ENCODE results near the gene AIP. TPM values are rescaled to one million over a fixed set of nuclear protein-coding genes. Genes with fewer than 3 reads are reported as not detected.

AIP gene
- polyA plus RNA-seq, 3 donors, result 76.7 to 132 (median 99.3) TPM

- peaks cover 3% of the 10 kb centered on the region for H3K4me1 Mint-ChIP-seq
- peaks cover 0 to 11% (median 5%) of the 10 kb centered on the region in 3 donors for H3K27me3 Mint-ChIP-seq (ENCODE audit: low read depth in 3 of 3)
- H3K27ac ChIP-seq (ENCODE audit: low read depth in 1 of 2, low read length in 2 of 2), result no peak overlapping the region
- H2AFZ ChIP-seq (ENCODE audit: insufficient read depth, low read depth, low read length, poor library complexity, severe bottlenecking), result no peak overlapping the region
- no peak for DNase-seq
- TF ChIP-seq CTCF (IDR thresholded peaks at IDR 0.05), result no peak
- H3K4me2 ChIP-seq (replicated peaks; ENCODE audit: extremely low read depth, low read length, poor library complexity, severe bottlenecking), result no peak overlapping the region
- H3K9me3 ChIP-seq (replicated peaks in 1 of 2; ENCODE audit: control insufficient read depth in 1 of 2, insufficient read depth in 1 of 2, low read length in 2 of 2), result no peaks in the 10 kb centered on the region
- H3K27me3 ChIP-seq (ENCODE audit: control insufficient read depth in 2 of 2, insufficient read depth in 2 of 2, low read length in 2 of 2), result no peaks in the 10 kb centered on the region
- no peaks in the 10 kb centered on the region for H3K79me2 ChIP-seq (ENCODE audit: insufficient read depth, low read length)
- H3K36me3 Mint-ChIP-seq, result no peaks in the 10 kb centered on the region
- intact Hi-C loops (cut with micrococcal nuclease), result no loop called here
- no peaks in the 10 kb centered on the region for H3K36me3 ChIP-seq (replicated peaks in 1 of 2; ENCODE audit: control insufficient read depth in 1 of 2, insufficient read depth in 2 of 2, low read length in 2 of 2)
- WGBS (ENCODE audit: insufficient coverage), result 90% methylated on average over 12 of the region's 16 CpGs
- H3K9me3 Mint-ChIP-seq, result peaks cover 0 to 3% (median 0%) of the 10 kb centered on the region in 7 donors
- H3K27ac Mint-ChIP-seq, result peak overlapping the region in 1 of 7 donors; percentile 80
- H3K9ac ChIP-seq (ENCODE audit: insufficient read depth, low read length, poor library complexity, severe bottlenecking), result no peak overlapping the region
- no peaks in the 10 kb centered on the region for H4K20me1 ChIP-seq (ENCODE audit: insufficient read depth, low read length)
- no peak overlapping the region for H3K4me3 ChIP-seq (replicated peaks in 1 of 3; ENCODE audit: low read depth in 2 of 3, low read length in 3 of 3)
- H3K4me3 Mint-ChIP-seq, result no peak overlapping the region
- H3K4me1 ChIP-seq (ENCODE audit: control insufficient read depth in 1 of 2, insufficient read depth in 2 of 2, low read length in 2 of 2), result no peaks in the 10 kb centered on the region
Measured at GRCh38 chr11:67520856-67521824, 38.3 kb downstream of the AIP start.

GRCh38 chr11:67521924-67522323 lies 39.1 kb downstream of the AIP start:
- no peak for TF ChIP-seq CTCF (IDR thresholded peaks at IDR 0.05)
- Mint-ChIP-seq H3K9me3 (peaks cover 0 to 3% (median 0%) of the 10 kb centered on the region in 7 donors), H3K27me3 (ENCODE audit: low read depth in 3 of 3) (peaks cover 0 to 11% (median 5%) of the 10 kb centered on the region in 3 donors), H3K27ac (no peak overlapping the region), H3K36me3 (no peaks in the 10 kb centered on the region), H3K4me3 (no peak overlapping the region), H3K4me1 (peaks cover 3% of the 10 kb centered on the region)
- Histone ChIP-seq H3K27me3 (ENCODE audit: control insufficient read depth in 2 of 2, insufficient read depth in 2 of 2, low read length in 2 of 2) (no peaks in the 10 kb centered on the region), H2AFZ (ENCODE audit: insufficient read depth, low read depth, low read length, poor library complexity, severe bottlenecking) (no peak overlapping the region), H4K20me1 (ENCODE audit: insufficient read depth, low read length) (no peaks in the 10 kb centered on the region), H3K4me1 (ENCODE audit: control insufficient read depth in 1 of 2, insufficient read depth in 2 of 2, low read length in 2 of 2) (no peaks in the 10 kb centered on the region), H3K4me2 (replicated peaks; ENCODE audit: extremely low read depth, low read length, poor library complexity, severe bottlenecking) (no peak overlapping the region), H3K9me3 (replicated peaks in 1 of 2; ENCODE audit: control insufficient read depth in 1 of 2, insufficient read depth in 1 of 2, low read length in 2 of 2) (no peaks in the 10 kb centered on the region), H3K36me3 (replicated peaks in 1 of 2; ENCODE audit: control insufficient read depth in 1 of 2, insufficient read depth in 2 of 2, low read length in 2 of 2) (no peaks in the 10 kb centered on the region), H3K79me2 (ENCODE audit: insufficient read depth, low read length) (no peaks in the 10 kb centered on the region), H3K4me3 (replicated peaks in 1 of 3; ENCODE audit: low read depth in 2 of 3, low read length in 3 of 3) (no peak overlapping the region), H3K27ac (ENCODE audit: low read depth in 1 of 2, low read length in 2 of 2) (no peak overlapping the region), H3K9ac (ENCODE audit: insufficient read depth, low read length, poor library complexity, severe bottlenecking) (no peak overlapping the region)
- no peak for DNase-seq
- WGBS (ENCODE audit: insufficient coverage), result 89% methylated on average over 8 of the region's 10 CpGs
- intact Hi-C loops (cut with micrococcal nuclease), result no loop called here
